ENCODE measurements around the gene HSPB7.

Gene HSPB7

DNA sequence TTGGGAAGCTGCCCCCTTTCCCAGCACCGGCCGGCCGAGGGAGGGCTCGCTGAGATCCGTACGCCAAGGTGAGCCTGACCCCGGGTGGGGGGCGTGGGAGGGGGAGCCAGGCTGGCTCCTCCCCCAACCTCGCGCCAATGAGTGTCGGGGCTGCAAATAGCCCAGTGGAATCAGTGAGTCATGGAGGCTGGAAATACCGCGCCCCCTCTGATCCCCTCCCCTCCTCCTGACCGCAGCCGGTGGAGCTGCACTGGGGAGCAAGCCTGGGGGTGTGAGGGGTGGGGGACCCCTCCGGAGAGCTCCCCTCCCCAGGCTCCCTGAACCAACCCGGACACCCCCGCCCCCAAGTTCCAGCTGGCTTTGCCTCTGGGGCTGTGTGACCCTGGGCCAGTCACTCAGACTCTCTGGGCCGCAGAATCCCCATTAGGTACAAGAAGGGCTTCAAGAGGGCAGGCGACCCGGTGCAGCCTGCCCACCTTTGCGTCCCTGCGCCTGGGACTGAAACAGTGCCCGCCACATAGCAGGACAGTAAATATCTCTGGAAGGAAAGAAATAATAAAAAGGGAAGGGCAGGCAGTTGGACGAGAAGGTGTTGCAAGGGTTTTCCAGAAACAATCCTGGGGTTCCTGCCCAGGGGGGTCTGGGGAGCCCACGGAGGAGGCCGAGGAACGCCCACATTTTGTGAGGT is 4.5 kb downstream of the HSPB7 start:
- peak; percentile 89 for DNase-seq (ENCODE audit: low read depth)
- peak overlapping the region; percentile 48 for H3K4me3 ChIP-seq (ENCODE audit: low read depth, low read length)
- TF ChIP-seq CTCF (conservative IDR thresholded peaks at IDR 0.05; ENCODE audit: low read depth, low read length) = no peak

- H3K4me3 ChIP-seq (ENCODE audit: low read depth, low read length) = peak overlapping the region; percentile 48
- no peak for TF ChIP-seq CTCF (conservative IDR thresholded peaks at IDR 0.05; ENCODE audit: low read depth, low read length)
- peak; percentile 89 for DNase-seq (ENCODE audit: low read depth)
Observed at GRCh38 chr1:16012590-16013219, 5.1 kb downstream of the HSPB7 start.

DNA sequence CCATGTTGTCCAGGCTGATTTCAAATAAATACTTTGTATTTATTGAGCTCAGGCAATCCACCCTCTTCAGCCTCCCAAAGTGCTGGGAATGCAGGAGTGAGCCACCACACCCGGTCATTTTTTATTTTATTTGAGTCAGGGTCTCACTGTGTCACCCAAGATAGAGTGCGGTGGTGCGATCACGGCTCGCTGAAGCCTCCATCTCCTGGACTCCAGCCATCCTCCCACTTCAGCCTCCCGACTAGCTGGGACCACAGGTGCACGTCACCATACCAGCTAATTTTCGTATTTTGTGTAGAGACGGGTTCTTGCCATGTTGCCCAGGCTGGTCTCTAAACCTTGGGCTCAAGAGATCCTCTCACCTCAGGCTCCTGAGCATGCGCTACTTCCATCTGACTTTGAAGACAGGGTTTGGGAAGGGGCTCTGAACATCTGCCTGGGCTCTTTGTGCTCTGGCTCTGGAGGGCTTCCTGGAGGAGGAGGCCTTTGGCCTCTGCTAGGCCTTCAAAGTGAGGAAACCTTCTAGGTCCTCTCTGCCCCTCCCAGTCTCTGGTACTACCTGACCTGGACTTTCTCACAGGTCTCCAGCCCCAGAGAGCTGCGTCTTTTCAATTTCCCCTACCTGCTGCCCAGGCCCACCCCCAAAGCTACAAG is 5.8 kb downstream of the HSPB7 start:
- H3K4me3 ChIP-seq (ENCODE audit: low read depth, low read length) = no peak overlapping the region
- TF ChIP-seq CTCF (conservative IDR thresholded peaks at IDR 0.05; ENCODE audit: low read depth, low read length) = no peak
- DNase-seq (ENCODE audit: low read depth) = no peak

DNA sequence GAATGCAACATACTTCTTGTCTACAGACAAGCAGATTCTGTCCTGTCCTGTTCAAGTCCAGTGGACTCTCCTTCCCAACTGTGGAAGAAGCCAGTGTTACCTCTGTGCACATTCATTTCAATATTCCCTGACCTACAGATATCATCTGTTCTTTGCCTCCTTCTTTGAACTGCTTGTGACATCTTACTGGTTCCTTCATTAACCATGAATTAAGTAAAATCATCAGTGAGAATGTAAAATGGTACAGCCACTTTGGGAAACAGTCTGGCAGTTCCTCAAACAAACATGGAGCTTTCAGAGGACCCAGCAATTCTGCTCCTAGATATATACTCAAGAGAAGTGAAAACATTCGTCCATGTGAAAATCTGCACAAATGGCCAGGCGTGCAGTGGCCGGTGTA is 7.0 kb downstream of the HSPB7 start:
- TF ChIP-seq CTCF (conservative IDR thresholded peaks at IDR 0.05; ENCODE audit: low read depth, low read length) = no peak
- no peak for DNase-seq (ENCODE audit: low read depth)
- no peak overlapping the region for H3K4me3 ChIP-seq (ENCODE audit: low read depth, low read length)

DNA sequence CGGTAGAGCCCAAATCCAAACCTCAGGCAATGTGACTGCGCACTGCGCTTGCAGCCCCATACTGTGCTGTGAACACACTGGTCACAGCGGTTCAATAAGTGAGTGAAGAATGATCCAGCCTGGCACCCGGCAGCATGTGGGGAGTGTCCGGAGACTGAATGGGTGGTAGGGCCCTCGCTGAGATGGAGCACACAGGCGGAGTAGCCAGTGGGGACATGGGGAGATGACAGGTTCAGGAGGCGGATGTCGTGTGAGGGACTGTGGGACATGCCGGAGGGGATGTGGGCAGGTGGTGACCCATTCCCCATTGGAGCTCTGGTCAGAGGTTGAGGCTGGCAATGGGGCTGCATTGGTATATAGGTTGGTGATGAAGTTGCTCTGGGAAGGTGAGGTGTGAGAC is 8.2 kb downstream of the HSPB7 start:
- H3K4me3 ChIP-seq (ENCODE audit: low read depth, low read length) = no peak overlapping the region
- no peak for DNase-seq (ENCODE audit: low read depth)
- TF ChIP-seq CTCF (conservative IDR thresholded peaks at IDR 0.05; ENCODE audit: low read depth, low read length) = no peak

GRCh38 chr1:16009030-16009460 is 8.8 kb downstream of the HSPB7 start:
- no peak overlapping the region for H3K4me3 ChIP-seq (ENCODE audit: low read depth, low read length)
- DNase-seq (ENCODE audit: low read depth) = peak; percentile 81
- TF ChIP-seq CTCF (conservative IDR thresholded peaks at IDR 0.05; ENCODE audit: low read depth, low read length) = peak; percentile 98

Measured in choroid plexus epithelial cell (primary cell).